Measurements from ENCODE around the gene TBC1D5.

TBC1D5 gene

GRCh38 chr3:17179381-17180205 is 562.8 kb downstream of the TBC1D5 start:
- TF ChIP-seq CTCF (conservative IDR thresholded peaks at IDR 0.05; ENCODE audit: low read length) = no peak
- no peak overlapping the region for H3K4me3 ChIP-seq (ENCODE audit: low read length)
- DNase-seq (ENCODE audit: low read depth) = peak; percentile 12

- no peak for TF ChIP-seq CTCF (conservative IDR thresholded peaks at IDR 0.05; ENCODE audit: low read length)
- H3K4me3 ChIP-seq (ENCODE audit: low read length) = no peak overlapping the region
- no peak for DNase-seq (ENCODE audit: low read depth)
Observed at GRCh38 chr3:17176757-17177156, 565.7 kb downstream of the TBC1D5 start.

- TF ChIP-seq CTCF (conservative IDR thresholded peaks at IDR 0.05; ENCODE audit: low read length) = no peak
- no peak overlapping the region for H3K4me3 ChIP-seq (ENCODE audit: low read length)
- peak; percentile 88 for DNase-seq (ENCODE audit: low read depth)
Observed at GRCh38 chr3:17175187-17175807, 567.1 kb downstream of the TBC1D5 start.

- no peak for TF ChIP-seq CTCF (conservative IDR thresholded peaks at IDR 0.05; ENCODE audit: low read length)
- no peak for DNase-seq (ENCODE audit: low read depth)
Observed at GRCh38 chr3:17166369-17166768, 576.1 kb downstream of the TBC1D5 start.

GRCh38 chr3:17162116-17162515 is 580.3 kb downstream of the TBC1D5 start:
- DNase-seq (ENCODE audit: low read depth) = no peak
- no peak overlapping the region for H3K4me3 ChIP-seq (ENCODE audit: low read length)
- no peak for TF ChIP-seq CTCF (conservative IDR thresholded peaks at IDR 0.05; ENCODE audit: low read length)

More at GRCh38 chr3:17166369-17166768, 576.1 kb downstream of the TBC1D5 start:
- H3K4me3 ChIP-seq (ENCODE audit: low read length) = no peak overlapping the region

GRCh38 chr3:17160597-17160996 is 581.8 kb downstream of the TBC1D5 start:
- no peak overlapping the region for H3K4me3 ChIP-seq (ENCODE audit: low read length)
- no peak for TF ChIP-seq CTCF (conservative IDR thresholded peaks at IDR 0.05; ENCODE audit: low read length)
- no peak for DNase-seq (ENCODE audit: low read depth)

Measured in AG10803 (cell line).